ENCODE data around the gene ATG4D.

GRCh38 chr19:10587022-10587838, 43.5 kb downstream of the ATG4D start, which contains the start of gene AP1M2:
- no peak for TF ChIP-seq ZNF70 (CRISPR knock-in tag; IDR thresholded peaks at IDR 0.05)
- no peak for TF ChIP-seq PATZ1 (CRISPR knock-in tag; IDR thresholded peaks at IDR 0.05; ENCODE audit: borderline replicate concordance)
- no peak for TF ChIP-seq PPARA (CRISPR knock-in tag; IDR thresholded peaks at IDR 0.05; ENCODE audit: borderline replicate concordance)
- TF ChIP-seq CSDC2 (CRISPR knock-in tag; IDR thresholded peaks at IDR 0.05) = no peak
- TF ChIP-seq RARB (CRISPR knock-in tag; IDR thresholded peaks at IDR 0.05) = no peak
- no peak for TF ChIP-seq ZFP3 (CRISPR knock-in tag; IDR thresholded peaks at IDR 0.05)
- no peak for TF ChIP-seq ZNF565 (CRISPR knock-in tag; conservative IDR thresholded peaks at IDR 0.05; ENCODE audit: low read depth)
- no peak for TF ChIP-seq ZFP30 (CRISPR knock-in tag; IDR thresholded peaks at IDR 0.05)

All from SK-N-SH treated with all-trans-retinoic acid at 6 μM for 48 hours (cell line).